Renal cortex interstitium (tissue), 15 donors: Measurements from ENCODE around the gene MRPL11. TPM values are rescaled to one million over a fixed set of nuclear protein-coding genes. Genes with fewer than 3 reads are reported as not detected.

Source experiments
- DNase-seq, 11 donors: peaks; one replicate each; pipeline ENCODE4 v3.0.0-alpha.2; 2013; ENCODE audit warnings: low read depth in 9 of 11, low spot score in 4 of 11; ENCODE audit errors: extremely low read depth in 1 of 11
- long read RNA-seq, 16 experiments: transcript quantifications; one replicate each; lab custom pipeline, GENCODE V29; 2026
- polyA plus RNA-seq, 3 donors: library from polyadenylated mRNA; unstranded; fragments of 120-200 nt; gene quantifications; one replicate each; pipeline ENCODE4 v1.2.1, GENCODE V29; 2013; ENCODE audit not compliant: insufficient read length in 3 of 3

Gene MRPL11
- 10 to 100 TPM; 68.5 to 82.4 (median 73.3) TPM for polyA plus RNA-seq
- long read RNA-seq, donor 1, transcript MRPL11-201 (5 exons, 1,605 nt): major isoform, 38 of 54 reads
- long read RNA-seq, donor 1, transcript MRPL11-203 (5 exons, 1,527 nt): minor isoform, 8 of 54 reads
- long read RNA-seq, donor 1, partial matches to known transcripts: 8 of 54 reads
- long read RNA-seq, donor 1, other reads (novel, unspliced or antisense): 0 of 54 reads
- long read RNA-seq, donor 2, transcript MRPL11-201 (5 exons, 1,605 nt): major isoform, 26 of 42 reads
- long read RNA-seq, donor 2, transcript MRPL11-203 (5 exons, 1,527 nt): minor isoform, 8 of 42 reads
- long read RNA-seq, donor 2, partial matches to known transcripts: 8 of 42 reads
- long read RNA-seq, donor 2, other reads (novel, unspliced or antisense): 0 of 42 reads
- long read RNA-seq, donor 3, transcript MRPL11-201 (5 exons, 1,605 nt): major isoform, 46 of 63 reads
- long read RNA-seq, donor 3, transcript MRPL11-203 (5 exons, 1,527 nt): minor isoform, 11 of 63 reads
- long read RNA-seq, donor 3, partial matches to known transcripts: 5 of 63 reads
- long read RNA-seq, donor 3, other reads (novel, unspliced or antisense): 0 of 63 reads
- long read RNA-seq, donor 4, transcript MRPL11-201 (5 exons, 1,605 nt): major isoform, 20 of 55 reads
- long read RNA-seq, donor 4, transcript MRPL11-203 (5 exons, 1,527 nt): minor isoform, 6 of 55 reads
- long read RNA-seq, donor 4, partial matches to known transcripts: 29 of 55 reads
- long read RNA-seq, donor 4, other reads (novel, unspliced or antisense): 0 of 55 reads
- long read RNA-seq, donor 5: 0 reads
- long read RNA-seq, donor 6, transcript MRPL11-201 (5 exons, 1,605 nt): major isoform, 23 of 30 reads
- long read RNA-seq, donor 6, transcript MRPL11-203 (5 exons, 1,527 nt): minor isoform, 5 of 30 reads
- long read RNA-seq, donor 6, partial matches to known transcripts: 0 of 30 reads
- long read RNA-seq, donor 6, other reads (novel, unspliced or antisense): 0 of 30 reads
- long read RNA-seq, donor 7, transcript MRPL11-201 (5 exons, 1,605 nt): major isoform, 37 of 44 reads
- long read RNA-seq, donor 7, transcript MRPL11-203 (5 exons, 1,527 nt): minor isoform, 6 of 44 reads
- long read RNA-seq, donor 7, partial matches to known transcripts: 0 of 44 reads
- long read RNA-seq, donor 7, other reads (novel, unspliced or antisense): 0 of 44 reads
- long read RNA-seq, donor 8, transcript MRPL11-203 (5 exons, 1,527 nt): minor isoform, 13 of 69 reads
- long read RNA-seq, donor 8, transcript MRPL11-201 (5 exons, 1,605 nt): major isoform, 55 of 69 reads
- long read RNA-seq, donor 8, partial matches to known transcripts: 0 of 69 reads
- long read RNA-seq, donor 8, other reads (novel, unspliced or antisense): 0 of 69 reads
- long read RNA-seq, donor 9, transcript MRPL11-203 (5 exons, 1,527 nt): minor isoform, 7 of 30 reads
- long read RNA-seq, donor 9, transcript MRPL11-201 (5 exons, 1,605 nt): major isoform, 23 of 30 reads
- long read RNA-seq, donor 9, partial matches to known transcripts: 0 of 30 reads
- long read RNA-seq, donor 9, other reads (novel, unspliced or antisense): 0 of 30 reads
- long read RNA-seq, donor 10, transcript MRPL11-203 (5 exons, 1,527 nt): minor isoform, 15 of 44 reads
- long read RNA-seq, donor 10, transcript MRPL11-201 (5 exons, 1,605 nt): major isoform, 29 of 44 reads
- long read RNA-seq, donor 10, partial matches to known transcripts: 0 of 44 reads
- long read RNA-seq, donor 10, other reads (novel, unspliced or antisense): 0 of 44 reads
- long read RNA-seq, donor 11, transcript MRPL11-201 (5 exons, 1,605 nt): major isoform, 25 of 30 reads
- long read RNA-seq, donor 11, transcript MRPL11-203 (5 exons, 1,527 nt): minor isoform, 5 of 30 reads
- long read RNA-seq, donor 11, partial matches to known transcripts: 0 of 30 reads
- long read RNA-seq, donor 11, other reads (novel, unspliced or antisense): 0 of 30 reads
- long read RNA-seq, donor 12, transcript MRPL11-201 (5 exons, 1,605 nt): major isoform, 14 of 26 reads
- long read RNA-seq, donor 12, transcript MRPL11-203 (5 exons, 1,527 nt): minor isoform, 5 of 26 reads
- long read RNA-seq, donor 12, partial matches to known transcripts: 6 of 26 reads
- long read RNA-seq, donor 12, other reads (novel, unspliced or antisense): 0 of 26 reads
- long read RNA-seq, donor 13: 0 reads
- long read RNA-seq, donor 14, transcript MRPL11-201 (5 exons, 1,605 nt): major isoform, 35 of 49 reads
- long read RNA-seq, donor 14, transcript MRPL11-203 (5 exons, 1,527 nt): minor isoform, 7 of 49 reads
- long read RNA-seq, donor 14, partial matches to known transcripts: 6 of 49 reads
- long read RNA-seq, donor 14, other reads (novel, unspliced or antisense): 0 of 49 reads
- long read RNA-seq, donor 15, transcript MRPL11-201 (5 exons, 1,605 nt): major isoform, 19 of 26 reads
- long read RNA-seq, donor 15, transcript MRPL11-203 (5 exons, 1,527 nt): minor isoform, 7 of 26 reads
- long read RNA-seq, donor 15, partial matches to known transcripts: 0 of 26 reads
- long read RNA-seq, donor 15, other reads (novel, unspliced or antisense): 0 of 26 reads
- long read RNA-seq, donor 16, transcript MRPL11-203 (5 exons, 1,527 nt): minor isoform, 25 of 133 reads
- long read RNA-seq, donor 16, transcript MRPL11-201 (5 exons, 1,605 nt): major isoform, 86 of 133 reads
- long read RNA-seq, donor 16, partial matches to known transcripts: 5 of 133 reads
- long read RNA-seq, donor 16, other reads (novel, unspliced or antisense): 15 of 133 reads

GRCh38 chr11:66438504-66439466 is at the start of gene MRPL11:
MRPL11 (minus strand) TSS chr11:66438848; CDS start chr11:66438754, 94 bp downstream.
- peak; percentile 83 to 96 (median 91) for DNase-seq

GRCh38 chr11:66484806-66485380 is 46.2 kb upstream of the MRPL11 start:
- DNase-seq: no peak

GRCh38 chr11:66480117-66480938 is 41.7 kb upstream of the MRPL11 start, which contains the start of gene DPP3:
DPP3 (plus strand) TSS chr11:66480434; CDS start chr11:66482201, 1,767 bp downstream.
- peak; percentile 82 to 94 (median 90) for DNase-seq

- DNase-seq: peak in 3 of 11 donors; percentile 6 to 45 (median 20)
Measured at GRCh38 chr11:66479394-66480116, 40.9 kb upstream of the MRPL11 start.

GRCh38 chr11:66478729-66479393 is 40.2 kb upstream of the MRPL11 start:
- peak in 1 of 11 donors; percentile 15 for DNase-seq

GRCh38 chr11:66477263-66478201 is 38.9 kb upstream of the MRPL11 start:
- no peak for DNase-seq

GRCh38 chr11:66476841-66477251 is 38.2 kb upstream of the MRPL11 start:
- DNase-seq: no peak

- no peak for DNase-seq
Measured at GRCh38 chr11:66476173-66476840, 37.7 kb upstream of the MRPL11 start.

- no peak for DNase-seq
Measured at GRCh38 chr11:66475349-66476172, 36.9 kb upstream of the MRPL11 start.
